Osteocyte (in vitro differentiated cells): ENCODE measurements around the gene C1orf159. TPM values are rescaled to one million over a fixed set of nuclear protein-coding genes. Genes with fewer than 3 reads are reported as not detected.
A peak's percentile ranks its signal among the peaks of the same experiment; 100 is the strongest.
"Not testable (repeated sequence)": the region's sequence is repeated elsewhere in the genome, so short reads cannot be mapped to it uniquely, and the experiment has no call there.

Experiments
- DNase-seq: peaks from one replicate; pipeline ENCODE4 v3.0.0; 2021; ENCODE audit warnings: mixed read lengths; ENCODE audit not compliant: unreplicated experiment; ENCODE audit errors: extremely low spot score
- H3K27ac Mint-ChIP-seq: one replicate; pipeline ENCODE4 v1.8.0; 2021; ENCODE audit warnings: mild to moderate bottlenecking, mixed read lengths; ENCODE audit not compliant: unreplicated experiment
- H3K27me3 Mint-ChIP-seq: one replicate; pipeline ENCODE4 v1.8.0; 2021; ENCODE audit warnings: mixed read lengths; ENCODE audit not compliant: unreplicated experiment
- H3K36me3 Mint-ChIP-seq: one replicate; pipeline ENCODE4 v1.8.0; 2021; ENCODE audit warnings: mixed read lengths; ENCODE audit not compliant: unreplicated experiment
- H3K4me1 Mint-ChIP-seq: one replicate; pipeline ENCODE4 v1.8.0; 2021; ENCODE audit warnings: mixed read lengths; ENCODE audit not compliant: unreplicated experiment
- H3K4me3 Mint-ChIP-seq: one replicate; pipeline ENCODE4 v1.8.0; 2021; ENCODE audit warnings: mild to moderate bottlenecking, moderate library complexity, mixed read lengths; ENCODE audit not compliant: unreplicated experiment
- H3K9me3 Mint-ChIP-seq: one replicate; pipeline ENCODE4 v1.8.0; 2021; ENCODE audit warnings: mixed read lengths; ENCODE audit not compliant: unreplicated experiment
- CTCF ChIP-seq: fragments of 200-600 bp; sonication (generic); IDR thresholded peaks from 2 replicates; pipeline ENCODE4 v1.5.0; 2021; ENCODE audit warnings: antibody characterized with exemption, mild to moderate bottlenecking, moderate library complexity
- total RNA-seq: library from RNA; stranded (reverse); gene quantifications from 2 replicates; pipeline ENCODE4 v1.2.1, GENCODE V29; 2021

The C1orf159 gene
- total RNA-seq, 1 donor from 2014 or later = 16.9 TPM

- Mint-ChIP-seq H3K36me3 (no peaks in the 10 kb centered on the region), H3K27me3 (no peaks in the 10 kb centered on the region), H3K4me1 (peaks cover 17% of the 10 kb centered on the region), H3K9me3 (no peaks in the 10 kb centered on the region), H3K4me3 (peak overlapping the region; percentile 35), H3K27ac (no peak overlapping the region)
- TF ChIP-seq CTCF = no peak
- no peak for DNase-seq
Observed at GRCh38 chr1:1067284-1067859, 48.5 kb downstream of the C1orf159 start.

- TF ChIP-seq CTCF = no peak
- H3K4me3 Mint-ChIP-seq = no peak overlapping the region
- H3K27me3 Mint-ChIP-seq = no peaks in the 10 kb centered on the region
- H3K4me1 Mint-ChIP-seq = peaks cover 19% of the 10 kb centered on the region
- H3K27ac Mint-ChIP-seq = no peak overlapping the region
- no peaks in the 10 kb centered on the region for H3K9me3 Mint-ChIP-seq
- DNase-seq = no peak
- H3K36me3 Mint-ChIP-seq = no peaks in the 10 kb centered on the region
Observed at GRCh38 chr1:1066403-1067283, 49.2 kb downstream of the C1orf159 start.

- H3K36me3 Mint-ChIP-seq, H3K27ac Mint-ChIP-seq, H3K27me3 Mint-ChIP-seq, H3K9me3 Mint-ChIP-seq, DNase-seq, H3K4me3 Mint-ChIP-seq: not testable (repeated sequence)
- H3K4me1 Mint-ChIP-seq = peaks cover 19% of the 10 kb centered on the region
Observed at GRCh38 chr1:1065940-1066304, 50.0 kb downstream of the C1orf159 start.

GRCh38 chr1:1065265-1065939 is 50.5 kb downstream of the C1orf159 start:
- H3K27ac Mint-ChIP-seq = no peak overlapping the region
- H3K27me3 Mint-ChIP-seq = no peaks in the 10 kb centered on the region
- H3K4me1 Mint-ChIP-seq = peaks cover 20% of the 10 kb centered on the region
- H3K9me3 Mint-ChIP-seq = no peaks in the 10 kb centered on the region
- no peak overlapping the region for H3K4me3 Mint-ChIP-seq
- no peak for DNase-seq
- H3K36me3 Mint-ChIP-seq = no peaks in the 10 kb centered on the region
- TF ChIP-seq CTCF = no peak

- no peaks in the 10 kb centered on the region for H3K9me3 Mint-ChIP-seq
- DNase-seq = peak; percentile 91
- no peak overlapping the region for H3K4me3 Mint-ChIP-seq
- H3K27ac Mint-ChIP-seq = peak overlapping the region; percentile 52
- H3K4me1 Mint-ChIP-seq = peaks cover 25% of the 10 kb centered on the region
- no peaks in the 10 kb centered on the region for H3K36me3 Mint-ChIP-seq
- no peaks in the 10 kb centered on the region for H3K27me3 Mint-ChIP-seq
- TF ChIP-seq CTCF = peak; percentile 93
Observed at GRCh38 chr1:1063945-1064831, 51.7 kb downstream of the C1orf159 start.
